Activated CD4-positive, CD25-positive, alpha-beta regulatory T cell treated with anti-CD3 and anti-CD28 coated beads, Interleukin-2, amount 50 U/mL, for 72 hours (primary cell): ENCODE results near the gene RTN4RL1.
"Not testable (repeated sequence)": the region's sequence is repeated elsewhere in the genome, so short reads cannot be mapped to it uniquely, and the experiment has no call there.

Experiments used
- DNase-seq: peaks from one replicate; pipeline ENCODE4 v3.0.0; 2021

RTN4RL1 gene

GRCh38 chr17:1999557-2000251 is 25.4 kb downstream of the RTN4RL1 start:
- DNase-seq = no peak

- DNase-seq = no peak
Observed at GRCh38 chr17:1997927-1998742, 27.0 kb downstream of the RTN4RL1 start.

DNA sequence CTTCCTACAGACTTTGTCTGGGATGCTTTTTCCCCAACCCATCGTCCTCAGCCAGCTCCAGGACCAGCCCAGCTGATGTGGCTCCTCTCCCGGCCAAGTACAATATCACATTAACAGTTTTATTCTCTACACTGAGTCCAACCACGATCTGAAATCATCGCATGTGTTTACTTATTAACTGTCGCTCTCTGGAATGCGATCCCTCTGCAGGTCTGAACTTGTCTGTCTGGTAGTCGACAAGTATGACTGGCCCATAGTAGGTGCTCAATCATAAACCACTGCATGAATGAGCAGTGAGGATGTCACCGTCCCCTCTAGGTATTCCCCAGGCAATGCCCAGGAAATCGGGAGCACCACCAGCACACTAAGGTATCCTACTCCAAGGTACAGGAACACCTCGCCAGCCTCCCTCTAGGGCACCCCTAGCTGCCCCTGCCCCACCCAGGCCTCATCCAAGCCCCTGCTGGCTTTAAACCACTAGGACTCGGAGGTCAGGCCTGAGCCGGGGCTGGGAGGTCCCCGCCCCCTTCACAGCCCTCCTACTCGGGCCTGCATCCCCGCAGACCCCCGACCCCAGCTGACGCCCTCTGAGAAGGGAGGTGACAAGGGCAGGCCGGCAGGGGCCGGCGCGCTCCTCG is 27.7 kb downstream of the RTN4RL1 start:
- DNase-seq = no peak

- DNase-seq = no peak
Observed at GRCh38 chr17:1996800-1997288, 28.3 kb downstream of the RTN4RL1 start.

DNA sequence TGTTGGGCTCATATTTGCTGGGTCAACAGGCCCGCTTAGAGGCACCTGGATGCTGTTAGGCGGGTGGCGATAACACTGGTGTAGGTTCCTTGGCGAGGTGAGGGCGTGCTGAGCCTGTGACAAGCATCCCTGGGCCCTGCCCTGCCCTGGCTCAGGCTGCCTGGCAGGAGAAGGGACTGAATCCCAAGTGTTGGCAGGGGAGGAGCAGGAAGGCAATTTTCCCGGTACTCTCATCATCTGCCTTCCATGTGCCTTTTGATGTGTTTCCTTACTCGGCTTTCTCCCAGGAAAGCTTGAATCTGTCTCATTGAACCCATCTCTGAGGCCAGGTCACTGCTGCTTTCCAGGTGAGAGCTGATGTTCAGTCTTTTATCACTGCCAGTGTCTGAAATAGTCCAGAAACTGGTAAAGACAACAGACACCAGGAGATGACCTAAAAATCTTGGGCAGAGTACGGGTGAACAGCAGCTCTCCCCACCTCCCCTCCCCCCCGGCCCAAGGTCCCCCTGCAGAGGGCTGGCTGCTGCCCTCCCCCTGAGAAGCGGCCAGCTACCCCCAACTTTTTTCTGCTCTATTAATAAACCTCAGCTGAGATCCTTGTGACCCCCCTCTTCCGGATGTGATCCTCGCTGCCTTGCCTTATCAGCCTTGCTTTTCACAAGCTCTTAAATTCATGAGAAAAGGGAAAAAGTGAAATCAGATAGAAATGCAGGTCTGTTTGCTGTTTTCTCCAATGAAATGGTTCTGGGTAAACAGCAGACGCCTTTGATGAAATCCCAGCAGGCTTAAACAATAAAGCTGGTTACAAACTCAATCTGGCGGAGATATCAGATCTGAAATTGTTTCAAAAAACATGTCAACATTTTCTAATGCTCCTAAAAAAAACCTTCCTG is 29.0 kb downstream of the RTN4RL1 start:
- DNase-seq = no peak

GRCh38 chr17:1995321-1995892 is 29.7 kb downstream of the RTN4RL1 start:
- no peak for DNase-seq

- no peak for DNase-seq
Observed at GRCh38 chr17:1994707-1995106, 30.4 kb downstream of the RTN4RL1 start.

- DNase-seq = no peak
Observed at GRCh38 chr17:1992541-1992940, 32.6 kb downstream of the RTN4RL1 start.

- no peak for DNase-seq
Observed at GRCh38 chr17:1989135-1989534, 36.0 kb downstream of the RTN4RL1 start.

DNA sequence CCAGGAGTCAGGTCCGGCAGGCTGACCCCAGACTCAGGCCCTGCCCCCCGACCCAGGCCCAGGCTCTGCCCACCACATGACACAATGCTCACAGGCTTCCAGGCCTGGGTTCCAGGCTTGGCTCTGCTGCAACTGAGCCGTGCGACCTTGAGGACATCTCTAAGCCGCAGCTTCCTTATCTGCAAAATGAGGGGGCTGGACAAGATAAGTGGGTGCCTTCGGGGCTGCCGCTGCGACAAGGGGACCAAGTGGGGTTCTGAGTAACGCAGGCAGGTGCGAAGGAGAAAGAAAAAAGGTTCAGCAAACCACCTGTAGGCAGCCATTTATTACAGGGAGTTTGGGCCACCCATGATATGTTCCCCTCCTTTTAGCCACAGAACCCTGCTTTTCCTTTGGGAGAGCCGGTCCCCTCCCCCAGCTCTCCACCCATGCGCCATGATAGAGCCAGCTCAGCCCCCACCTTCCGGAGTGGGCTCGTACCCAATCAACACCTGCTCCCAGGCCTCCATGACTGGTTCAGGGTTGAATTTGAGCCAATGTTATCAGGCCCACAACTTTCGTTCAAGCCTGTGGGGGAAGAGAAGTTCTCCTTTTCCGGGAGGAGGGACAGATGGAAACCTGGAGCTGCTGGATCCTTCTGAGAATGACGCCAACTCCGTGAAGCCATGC is 38.2 kb downstream of the RTN4RL1 start:
- no peak for DNase-seq

DNA sequence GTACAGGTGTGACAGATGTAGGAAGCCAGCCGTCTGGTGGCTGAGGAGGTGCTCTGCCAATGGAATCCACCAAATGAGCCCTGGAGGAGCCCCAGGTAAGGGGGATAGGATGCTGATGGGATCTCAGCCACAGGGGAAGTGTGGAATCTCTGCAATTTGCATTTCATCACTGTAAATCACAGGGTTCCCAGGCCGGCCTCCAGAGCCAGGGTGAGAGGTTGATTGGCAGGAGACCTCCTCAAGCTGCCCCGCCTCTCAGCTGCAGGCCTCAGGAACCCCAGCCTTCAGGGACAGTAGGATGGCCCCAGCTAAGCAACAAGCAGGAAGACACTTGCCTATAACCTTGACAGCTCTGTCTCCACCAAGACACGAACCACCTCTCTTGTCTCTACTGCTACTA is 39.4 kb downstream of the RTN4RL1 start:
- DNase-seq = no peak

- no peak for DNase-seq
Observed at GRCh38 chr17:1985093-1985492, 40.0 kb downstream of the RTN4RL1 start.

- not testable (repeated sequence) for DNase-seq
Observed at GRCh38 chr17:1982793-1983366, 42.3 kb downstream of the RTN4RL1 start.

DNA sequence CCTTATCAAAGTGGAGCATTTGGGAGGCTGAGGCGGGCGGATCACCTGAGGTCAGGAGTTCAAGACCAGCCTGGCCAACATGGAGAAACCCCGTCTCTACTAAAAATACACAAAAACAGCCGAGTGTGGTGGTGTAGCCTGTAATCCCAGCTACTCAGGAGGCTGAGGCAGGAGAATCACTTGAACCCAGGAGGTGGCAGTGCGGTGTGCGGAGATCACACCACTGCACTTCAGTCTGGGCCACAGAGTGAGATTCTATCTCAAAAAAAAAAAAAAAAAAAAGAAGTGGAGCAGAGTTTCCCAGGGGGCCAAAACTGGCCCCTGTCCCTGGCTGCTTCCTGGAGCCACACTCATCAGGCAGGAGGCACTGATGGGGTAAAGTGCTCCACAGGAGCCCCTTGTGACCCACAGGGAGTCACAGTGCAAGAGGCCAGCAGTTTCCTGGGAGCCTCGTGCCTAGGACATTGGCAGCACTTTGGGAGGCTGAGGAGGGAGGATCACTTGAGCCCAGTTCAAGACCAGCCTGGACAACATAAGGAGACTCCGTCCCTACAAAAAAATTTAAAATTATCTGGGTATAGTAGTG is 44.4 kb downstream of the RTN4RL1 start:
- DNase-seq = no peak

DNA sequence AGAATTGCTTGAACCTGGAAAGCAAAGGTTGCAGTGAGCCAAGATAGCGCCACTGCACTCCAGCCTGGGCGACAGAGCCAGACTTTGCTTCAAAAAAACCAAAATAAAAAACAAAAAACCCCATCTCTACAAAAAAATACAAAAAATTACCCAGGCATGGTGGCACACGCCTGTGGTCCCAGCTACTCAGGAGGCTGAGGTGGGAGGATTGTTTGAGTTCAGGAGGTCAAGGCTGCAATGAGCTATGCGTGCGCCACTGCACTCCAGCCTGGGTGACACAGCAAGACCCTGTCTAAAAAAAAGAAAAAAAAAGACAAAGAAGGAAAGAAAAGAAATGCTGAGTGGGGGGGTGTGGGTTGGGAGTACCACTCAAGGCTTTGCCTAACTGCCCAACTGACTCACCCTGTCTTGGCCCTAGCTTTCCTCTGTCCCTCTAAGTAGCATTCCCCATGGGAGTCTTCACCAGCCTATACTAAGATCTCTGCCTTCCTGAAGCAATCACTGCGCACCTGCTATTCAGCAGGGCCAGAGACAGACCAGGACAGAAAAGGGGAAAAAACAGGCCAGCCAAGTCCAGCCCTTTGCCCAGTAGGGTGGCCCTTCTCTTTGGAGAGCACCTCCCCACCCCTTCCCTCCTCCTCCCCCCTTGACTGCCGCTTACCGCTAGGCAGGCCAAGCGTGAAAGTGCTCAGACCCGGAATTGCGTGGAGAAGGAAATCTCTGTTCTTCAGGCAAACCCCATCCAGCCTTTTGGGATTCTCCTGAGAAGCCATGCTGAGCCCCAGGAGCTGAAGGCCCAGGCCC is 45.8 kb downstream of the RTN4RL1 start:
- no peak for DNase-seq

- no peak for DNase-seq
Observed at GRCh38 chr17:1978396-1978949, 46.7 kb downstream of the RTN4RL1 start.

DNA sequence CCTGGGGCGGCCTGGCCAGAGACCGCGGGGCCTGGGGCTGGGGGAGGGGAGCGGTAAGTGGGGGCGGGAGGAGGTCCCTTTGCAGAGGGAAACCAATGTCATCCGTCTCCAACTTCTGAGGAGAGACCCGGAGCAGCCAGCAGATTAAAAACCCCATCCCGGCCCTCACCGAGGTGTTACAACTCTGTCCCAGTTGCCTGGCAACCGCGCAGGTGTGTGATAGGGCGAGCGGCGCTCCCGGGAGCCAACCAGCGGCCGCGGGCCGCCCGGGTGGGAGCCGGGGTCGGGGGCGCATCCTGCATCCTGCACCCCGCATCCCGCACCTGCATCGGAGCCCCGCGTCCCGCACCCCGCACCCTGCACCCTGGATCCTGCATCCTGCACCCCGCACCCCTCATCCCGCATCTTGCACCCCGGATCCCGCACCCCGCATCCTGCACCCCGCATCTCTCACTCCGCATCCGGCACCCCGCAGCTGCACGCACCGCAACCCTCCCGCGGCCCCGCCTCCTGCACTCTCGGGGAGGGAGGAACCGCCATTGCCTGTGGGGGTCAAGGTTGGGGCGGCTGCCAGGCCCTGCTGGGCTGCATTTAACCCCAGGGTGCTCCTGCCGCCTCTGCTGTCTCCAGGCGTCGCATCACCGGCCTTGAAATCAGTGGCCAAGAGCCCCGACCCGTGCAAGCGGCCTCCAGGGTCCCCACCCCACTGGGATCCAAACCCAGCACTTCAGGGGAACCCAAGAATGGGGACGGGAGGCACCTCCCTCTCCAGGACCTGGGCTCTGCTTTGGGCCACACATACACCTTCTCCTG is 47.3 kb downstream of the RTN4RL1 start:
- DNase-seq = no peak

DNA sequence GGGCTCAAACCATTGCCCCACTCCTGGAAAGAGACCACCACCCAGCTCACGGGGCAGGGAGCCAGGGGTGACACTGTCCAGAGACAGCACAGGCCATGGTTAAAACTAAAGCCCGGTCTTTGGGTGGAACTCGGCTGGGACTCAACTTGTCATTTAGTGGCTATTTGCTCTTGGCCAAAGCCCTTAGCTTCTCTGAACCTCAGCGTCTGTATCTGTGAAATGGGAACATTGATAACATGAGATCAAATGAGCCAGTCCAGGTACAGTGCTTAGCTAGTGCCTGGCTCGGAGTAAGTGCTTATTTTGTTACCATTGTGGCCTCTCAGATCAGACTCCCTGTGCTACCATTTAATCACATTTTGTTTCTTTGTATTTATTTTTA is 48.5 kb downstream of the RTN4RL1 start:
- no peak for DNase-seq
